Activated CD4-positive, alpha-beta T cell treated with anti-CD3 and anti-CD28 coated beads, Interleukin-2, amount 10 ng/mL, durations not matched to agents 24 days and 14 days (primary cell): Measurements from ENCODE around the gene GTF2H4. TPM values are rescaled to one million over a fixed set of nuclear protein-coding genes. Genes with fewer than 3 reads are reported as not detected.
A peak's percentile ranks its signal among the peaks of the same experiment; 100 is the strongest.
"Not testable (repeated sequence)": the region's sequence is repeated elsewhere in the genome, so short reads cannot be mapped to it uniquely, and the experiment has no call there.

ENCODE experiments used
- DNase-seq: peaks from one replicate; pipeline ENCODE4 v3.0.0; 2022
- H3K27ac Mint-ChIP-seq: one replicate; pipeline ENCODE4 v1.8.0; 2022; ENCODE audit warnings: mild to moderate bottlenecking, mixed read lengths
- H3K27me3 Mint-ChIP-seq: one replicate; pipeline ENCODE4 v1.8.0; 2022; ENCODE audit warnings: mixed read lengths
- H3K36me3 Mint-ChIP-seq: one replicate; pipeline ENCODE4 v1.8.0; 2022; ENCODE audit warnings: low read depth, mild to moderate bottlenecking, mixed read lengths
- H3K4me1 Mint-ChIP-seq: one replicate; pipeline ENCODE4 v1.8.0; 2021; ENCODE audit warnings: mixed read lengths
- H3K4me3 Mint-ChIP-seq: one replicate; pipeline ENCODE4 v1.8.0; 2022; ENCODE audit warnings: mild to moderate bottlenecking, moderate library complexity, mixed read lengths
- H3K9me3 Mint-ChIP-seq: one replicate; pipeline ENCODE4 v1.8.0; 2021; ENCODE audit warnings: mixed read lengths
- intact Hi-C: fragments of 100-400 bp; cut with micrococcal nuclease; formaldehyde crosslinking; loops from one replicate; pipeline ENCODE4 v1.15.1; 2023
- total RNA-seq: library from RNA; stranded (reverse); gene quantifications from 2 replicates; pipeline ENCODE4 v1.2.3, GENCODE V29; 2022

The GTF2H4 gene
- total RNA-seq = 58.7 and 60.3 TPM in 2 replicates

- Mint-ChIP-seq H3K4me3 (peak within 1 kb of the TSS; percentile 98), H3K4me1 (peaks cover 26% of the 10 kb centered on the region), H3K36me3 (peaks cover 31% of the 10 kb centered on the region), H3K27ac (peak within 1 kb of the TSS; percentile 86), H3K9me3 (no peaks in the 10 kb centered on the region), H3K27me3 (no peaks in the 10 kb centered on the region)
- intact Hi-C loops = loop anchor here (1.0 kb wide), 1 partner anchor 222 kb away; the partner anchor contains the start of gene PPP1R18
- peak; percentile 98 for DNase-seq
Measured at GRCh38 chr6:30907758-30908591, at the start of gene GTF2H4. Gene GTF2H4 (plus strand): TSS chr6:30908207.

GRCh38 chr6:30859726-30860125 lies 48.3 kb upstream of the GTF2H4 start:
- H3K9me3 Mint-ChIP-seq, H3K4me3 Mint-ChIP-seq, H3K27me3 Mint-ChIP-seq, intact Hi-C loops, H3K4me1 Mint-ChIP-seq, DNase-seq, H3K27ac Mint-ChIP-seq, H3K36me3 Mint-ChIP-seq: not testable (repeated sequence)

GRCh38 chr6:30861257-30862048 lies 46.6 kb upstream of the GTF2H4 start:
- Mint-ChIP-seq H3K4me3 (no peak overlapping the region), H3K4me1 (peaks cover 8% of the 10 kb centered on the region), H3K27me3 (no peaks in the 10 kb centered on the region), H3K9me3 (peaks cover 5% of the 10 kb centered on the region), H3K36me3 (peaks cover 2% of the 10 kb centered on the region), H3K27ac (no peak overlapping the region)
- DNase-seq = no peak
- intact Hi-C loops = no loop called here

- Mint-ChIP-seq H3K4me1 (peaks cover 7% of the 10 kb centered on the region), H3K36me3 (peaks cover 2% of the 10 kb centered on the region), H3K27me3 (no peaks in the 10 kb centered on the region), H3K4me3 (no peak overlapping the region), H3K9me3 (peaks cover 5% of the 10 kb centered on the region), H3K27ac (no peak overlapping the region)
- no peak for DNase-seq
- intact Hi-C loops = no loop called here
Measured at GRCh38 chr6:30862156-30862875, 45.7 kb upstream of the GTF2H4 start.

GRCh38 chr6:30864325-30864724 lies 43.7 kb upstream of the GTF2H4 start:
- H3K27ac Mint-ChIP-seq = no peak overlapping the region
- H3K36me3 Mint-ChIP-seq = peaks cover 5% of the 10 kb centered on the region
- DNase-seq = no peak
- H3K9me3 Mint-ChIP-seq = peaks cover 15% of the 10 kb centered on the region
- peaks cover 7% of the 10 kb centered on the region for H3K4me1 Mint-ChIP-seq
- H3K27me3 Mint-ChIP-seq = no peaks in the 10 kb centered on the region
- H3K4me3 Mint-ChIP-seq = no peak overlapping the region
- intact Hi-C loops = no loop called here

GRCh38 chr6:30869241-30869749 lies 38.7 kb upstream of the GTF2H4 start:
- intact Hi-C loops, H3K27ac Mint-ChIP-seq, H3K4me3 Mint-ChIP-seq, DNase-seq, H3K27me3 Mint-ChIP-seq: not testable (repeated sequence)
- Mint-ChIP-seq H3K9me3 (peaks cover 32% of the 10 kb centered on the region), H3K36me3 (peaks cover 15% of the 10 kb centered on the region), H3K4me1 (peaks cover 12% of the 10 kb centered on the region)

- DNase-seq = no peak
- Mint-ChIP-seq H3K27ac (peak overlapping the region; percentile 71), H3K27me3 (no peaks in the 10 kb centered on the region), H3K4me3 (no peak overlapping the region), H3K36me3 (peaks cover 15% of the 10 kb centered on the region), H3K4me1 (peaks cover 13% of the 10 kb centered on the region), H3K9me3 (peaks cover 32% of the 10 kb centered on the region)
- intact Hi-C loops = no loop called here
Measured at GRCh38 chr6:30870546-30870945, 37.5 kb upstream of the GTF2H4 start.

- H3K36me3 Mint-ChIP-seq = peaks cover 15% of the 10 kb centered on the region
Measured at GRCh38 chr6:30871592-30872183, 36.3 kb upstream of the GTF2H4 start.

GRCh38 chr6:30873137-30873640 lies 34.8 kb upstream of the GTF2H4 start:
- Mint-ChIP-seq H3K27ac (no peak overlapping the region), H3K9me3 (peaks cover 28% of the 10 kb centered on the region), H3K36me3 (peaks cover 13% of the 10 kb centered on the region), H3K27me3 (no peaks in the 10 kb centered on the region), H3K4me1 (peaks cover 32% of the 10 kb centered on the region), H3K4me3 (no peak overlapping the region)
- no peak for DNase-seq
- intact Hi-C loops = no loop called here

More at GRCh38 chr6:30871592-30872183, 36.3 kb upstream of the GTF2H4 start:
- no peak overlapping the region for H3K4me3 Mint-ChIP-seq
- H3K4me1 Mint-ChIP-seq = peaks cover 21% of the 10 kb centered on the region
- no peak for DNase-seq
- peak overlapping the region; percentile 85 for H3K27ac Mint-ChIP-seq
- peaks cover 32% of the 10 kb centered on the region for H3K9me3 Mint-ChIP-seq
- no peaks in the 10 kb centered on the region for H3K27me3 Mint-ChIP-seq
- intact Hi-C loops = no loop called here

GRCh38 chr6:30873795-30874194 lies 34.2 kb upstream of the GTF2H4 start:
- peaks cover 25% of the 10 kb centered on the region for H3K9me3 Mint-ChIP-seq
- DNase-seq, H3K27ac Mint-ChIP-seq, H3K4me3 Mint-ChIP-seq, intact Hi-C loops, H3K27me3 Mint-ChIP-seq: not testable (repeated sequence)
- peaks cover 38% of the 10 kb centered on the region for H3K4me1 Mint-ChIP-seq
- H3K36me3 Mint-ChIP-seq = peaks cover 13% of the 10 kb centered on the region

- peaks cover 9% of the 10 kb centered on the region for H3K36me3 Mint-ChIP-seq
- H3K27ac Mint-ChIP-seq = peak overlapping the region; percentile 73
- H3K9me3 Mint-ChIP-seq = peaks cover 22% of the 10 kb centered on the region
- peaks cover 44% of the 10 kb centered on the region for H3K4me1 Mint-ChIP-seq
- no peaks in the 10 kb centered on the region for H3K27me3 Mint-ChIP-seq
- H3K4me3 Mint-ChIP-seq = no peak overlapping the region
- no peak for DNase-seq
- intact Hi-C loops = no loop called here
Measured at GRCh38 chr6:30875244-30876038, 32.6 kb upstream of the GTF2H4 start.

GRCh38 chr6:30876039-30876730 lies 31.8 kb upstream of the GTF2H4 start:
- H3K36me3 Mint-ChIP-seq = peaks cover 4% of the 10 kb centered on the region
- peaks cover 39% of the 10 kb centered on the region for H3K4me1 Mint-ChIP-seq
- no peak for DNase-seq
- intact Hi-C loops = no loop called here
- H3K27me3 Mint-ChIP-seq = no peaks in the 10 kb centered on the region
- H3K4me3 Mint-ChIP-seq = no peak overlapping the region
- peaks cover 17% of the 10 kb centered on the region for H3K9me3 Mint-ChIP-seq
- H3K27ac Mint-ChIP-seq = peak overlapping the region; percentile 27
